Measurements from ENCODE around the gene CCDC182.
A peak's percentile ranks its signal among the peaks of the same experiment; 100 is the strongest.

Gene CCDC182

DNA sequence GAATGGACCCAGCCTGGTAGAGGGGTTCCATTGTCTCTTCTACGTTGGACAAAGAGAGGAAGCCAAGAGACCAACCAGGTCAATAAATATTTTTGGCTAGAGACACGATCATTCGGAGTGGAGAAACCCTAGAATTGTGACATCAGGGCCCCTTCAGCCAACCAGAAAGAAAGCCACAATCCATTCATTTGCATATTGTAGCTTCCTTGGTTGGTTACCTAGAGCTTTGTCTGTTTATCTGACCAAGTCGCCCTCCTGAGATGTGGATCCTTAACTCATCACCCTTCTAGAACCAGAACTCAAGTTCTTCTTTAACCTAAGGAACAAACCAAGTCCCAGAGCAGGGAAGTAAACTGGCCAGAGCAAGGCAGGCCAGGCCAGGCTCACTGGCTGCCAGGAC lies at the start of gene CCDC182:
Gene CCDC182, minus strand, starts transcription at position 58 of the 400 bp plus-strand sequence. Its CDS starts 27 bp downstream, at position 31.
- Histone ChIP-seq H3K36me3 (ENCODE audit: control insufficient read depth in 2 of 2, insufficient read depth in 1 of 2, low read length in 2 of 2) (no peaks in the 10 kb centered on the region), H3K9me3 (ENCODE audit: control insufficient read depth, insufficient read depth, low read depth, low read length) (no peaks in the 10 kb centered on the region), H3K27ac (ENCODE audit: extremely low read depth, low read depth, low read length) (no peak within 1 kb of the TSS), H3K4me1 (ENCODE audit: control insufficient read depth, insufficient read depth, low read length) (no peaks in the 10 kb centered on the region), H3K4me3 (ENCODE audit: low read depth, low read length) (no peak within 1 kb of the TSS)
- ChIA-PET POLR2A (no interaction called here), CTCF (interaction anchor here (1.0 to 3.3 kb wide), 6 partner anchors 8 to 616 kb away, joined by 3 to 26 read pairs (median 12); no protein-coding TSS in a partner anchor)
- TF ChIP-seq KLF10 (tag by site-specific recombination; IDR thresholded peaks at IDR 0.05) (no peak), KLF7 (tag by site-specific recombination; IDR thresholded peaks at IDR 0.05; ENCODE audit: borderline replicate concordance) (no peak), ZNF837 (tag by site-specific recombination; IDR thresholded peaks at IDR 0.05) (no peak)

DNA sequence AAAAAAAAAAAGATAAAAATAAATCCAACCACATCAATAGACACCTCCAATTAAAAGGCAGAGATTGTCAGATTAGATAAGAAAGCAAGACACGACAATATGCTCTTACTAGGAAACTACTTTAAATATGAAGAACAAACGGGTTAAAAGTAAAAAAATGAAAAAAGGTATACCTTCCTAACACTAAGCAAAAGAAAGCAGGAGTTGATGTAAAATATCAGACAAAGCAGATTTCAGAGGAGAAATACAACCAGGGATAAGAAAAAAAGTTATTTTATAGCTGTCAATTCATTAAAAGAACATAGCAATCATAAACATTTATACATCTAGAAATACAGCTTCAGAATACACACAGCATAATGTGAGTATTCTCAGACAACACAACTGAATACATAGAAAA lies 49.7 kb upstream of the CCDC182 start:
- ChIA-PET CTCF (interaction anchor here (0.6 to 2.6 kb wide), 3 partner anchors 11 to 594 kb away, joined by 3 to 18 read pairs (median 4); no protein-coding TSS in a partner anchor), POLR2A (no interaction called here)
- Histone ChIP-seq H3K4me1 (ENCODE audit: control insufficient read depth, insufficient read depth, low read length) (no peaks in the 10 kb centered on the region), H3K9me3 (ENCODE audit: control insufficient read depth, insufficient read depth, low read depth, low read length) (no peaks in the 10 kb centered on the region), H3K4me3 (ENCODE audit: low read depth, low read length) (no peak overlapping the region), H3K27ac (ENCODE audit: extremely low read depth, low read depth, low read length) (no peak overlapping the region), H3K36me3 (ENCODE audit: control insufficient read depth in 2 of 2, insufficient read depth in 1 of 2, low read length in 2 of 2) (no peaks in the 10 kb centered on the region)
- TF ChIP-seq ZNF132 (tag by site-specific recombination; IDR thresholded peaks at IDR 0.05; ENCODE audit: borderline replicate concordance) = no peak
- TF ChIP-seq ZNF211 (tag by site-specific recombination; IDR thresholded peaks at IDR 0.05; ENCODE audit: low read depth) = 0 out of 2 replicates have a peak, but pooled peaks have one; percentile 51

DNA sequence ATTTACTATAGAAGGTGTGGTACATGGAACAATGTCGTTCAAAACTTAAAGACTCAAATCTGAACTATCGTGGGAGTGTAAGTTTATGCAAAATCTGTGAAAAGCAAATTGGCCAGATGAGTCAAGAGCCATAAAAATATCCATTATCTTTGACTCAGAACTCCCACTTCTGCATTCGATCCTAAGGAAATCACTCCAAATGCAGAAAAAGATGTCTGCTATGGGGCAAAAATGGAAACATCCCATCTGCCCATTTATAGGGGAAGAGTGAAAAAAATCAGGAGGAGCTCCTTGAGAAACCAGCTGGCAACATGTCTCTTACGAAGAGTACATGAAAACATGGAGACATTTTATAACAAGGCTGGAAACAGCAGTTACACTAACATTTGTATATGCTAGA lies 43.6 kb upstream of the CCDC182 start:
- no peaks in the 10 kb centered on the region for H3K4me1 ChIP-seq (ENCODE audit: control insufficient read depth, insufficient read depth, low read length)
- no peak overlapping the region for H3K4me3 ChIP-seq (ENCODE audit: low read depth, low read length)
- no peaks in the 10 kb centered on the region for H3K36me3 ChIP-seq (ENCODE audit: control insufficient read depth in 2 of 2, insufficient read depth in 1 of 2, low read length in 2 of 2)
- no peaks in the 10 kb centered on the region for H3K9me3 ChIP-seq (ENCODE audit: control insufficient read depth, insufficient read depth, low read depth, low read length)
- ChIA-PET POLR2A (no interaction called here), CTCF (interaction anchor here (0.5 to 2.0 kb wide), 3 partner anchors 16 to 292 kb away, joined by 3 to 18 read pairs (median 5); no protein-coding TSS in a partner anchor)
- no peak overlapping the region for H3K27ac ChIP-seq (ENCODE audit: extremely low read depth, low read depth, low read length)
- no peak for TF ChIP-seq ZNF133 (tag by site-specific recombination; IDR thresholded peaks at IDR 0.05)
- TF ChIP-seq, protein P1, sequence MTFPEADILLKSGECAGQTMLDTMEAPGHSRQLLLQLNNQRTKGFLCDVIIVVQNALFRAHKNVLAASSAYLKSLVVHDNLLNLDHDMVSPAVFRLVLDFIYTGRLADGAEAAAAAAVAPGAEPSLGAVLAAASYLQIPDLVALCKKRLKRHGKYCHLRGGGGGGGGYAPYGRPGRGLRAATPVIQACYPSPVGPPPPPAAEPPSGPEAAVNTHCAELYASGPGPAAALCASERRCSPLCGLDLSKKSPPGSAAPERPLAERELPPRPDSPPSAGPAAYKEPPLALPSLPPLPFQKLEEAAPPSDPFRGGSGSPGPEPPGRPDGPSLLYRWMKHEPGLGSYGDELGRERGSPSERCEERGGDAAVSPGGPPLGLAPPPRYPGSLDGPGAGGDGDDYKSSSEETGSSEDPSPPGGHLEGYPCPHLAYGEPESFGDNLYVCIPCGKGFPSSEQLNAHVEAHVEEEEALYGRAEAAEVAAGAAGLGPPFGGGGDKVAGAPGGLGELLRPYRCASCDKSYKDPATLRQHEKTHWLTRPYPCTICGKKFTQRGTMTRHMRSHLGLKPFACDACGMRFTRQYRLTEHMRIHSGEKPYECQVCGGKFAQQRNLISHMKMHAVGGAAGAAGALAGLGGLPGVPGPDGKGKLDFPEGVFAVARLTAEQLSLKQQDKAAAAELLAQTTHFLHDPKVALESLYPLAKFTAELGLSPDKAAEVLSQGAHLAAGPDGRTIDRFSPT (tag by site-specific recombination; IDR thresholded peaks at IDR 0.05) = no peak
- TF ChIP-seq ZFP37 (tag by site-specific recombination; IDR thresholded peaks at IDR 0.05) = no peak
- peak; percentile 57; the same call in 1 of the 2 replicates for TF ChIP-seq GFI1B (tag by site-specific recombination; IDR thresholded peaks at IDR 0.05)
- no peak for TF ChIP-seq ZNF501 (tag by site-specific recombination; IDR thresholded peaks at IDR 0.05)
- TF ChIP-seq ZNF214 (tag by site-specific recombination; IDR thresholded peaks at IDR 0.05; ENCODE audit: borderline replicate concordance) = no peak
- TF ChIP-seq ZBTB20 (tag by site-specific recombination; IDR thresholded peaks at IDR 0.05) = no peak
- TF ChIP-seq, protein P2, sequence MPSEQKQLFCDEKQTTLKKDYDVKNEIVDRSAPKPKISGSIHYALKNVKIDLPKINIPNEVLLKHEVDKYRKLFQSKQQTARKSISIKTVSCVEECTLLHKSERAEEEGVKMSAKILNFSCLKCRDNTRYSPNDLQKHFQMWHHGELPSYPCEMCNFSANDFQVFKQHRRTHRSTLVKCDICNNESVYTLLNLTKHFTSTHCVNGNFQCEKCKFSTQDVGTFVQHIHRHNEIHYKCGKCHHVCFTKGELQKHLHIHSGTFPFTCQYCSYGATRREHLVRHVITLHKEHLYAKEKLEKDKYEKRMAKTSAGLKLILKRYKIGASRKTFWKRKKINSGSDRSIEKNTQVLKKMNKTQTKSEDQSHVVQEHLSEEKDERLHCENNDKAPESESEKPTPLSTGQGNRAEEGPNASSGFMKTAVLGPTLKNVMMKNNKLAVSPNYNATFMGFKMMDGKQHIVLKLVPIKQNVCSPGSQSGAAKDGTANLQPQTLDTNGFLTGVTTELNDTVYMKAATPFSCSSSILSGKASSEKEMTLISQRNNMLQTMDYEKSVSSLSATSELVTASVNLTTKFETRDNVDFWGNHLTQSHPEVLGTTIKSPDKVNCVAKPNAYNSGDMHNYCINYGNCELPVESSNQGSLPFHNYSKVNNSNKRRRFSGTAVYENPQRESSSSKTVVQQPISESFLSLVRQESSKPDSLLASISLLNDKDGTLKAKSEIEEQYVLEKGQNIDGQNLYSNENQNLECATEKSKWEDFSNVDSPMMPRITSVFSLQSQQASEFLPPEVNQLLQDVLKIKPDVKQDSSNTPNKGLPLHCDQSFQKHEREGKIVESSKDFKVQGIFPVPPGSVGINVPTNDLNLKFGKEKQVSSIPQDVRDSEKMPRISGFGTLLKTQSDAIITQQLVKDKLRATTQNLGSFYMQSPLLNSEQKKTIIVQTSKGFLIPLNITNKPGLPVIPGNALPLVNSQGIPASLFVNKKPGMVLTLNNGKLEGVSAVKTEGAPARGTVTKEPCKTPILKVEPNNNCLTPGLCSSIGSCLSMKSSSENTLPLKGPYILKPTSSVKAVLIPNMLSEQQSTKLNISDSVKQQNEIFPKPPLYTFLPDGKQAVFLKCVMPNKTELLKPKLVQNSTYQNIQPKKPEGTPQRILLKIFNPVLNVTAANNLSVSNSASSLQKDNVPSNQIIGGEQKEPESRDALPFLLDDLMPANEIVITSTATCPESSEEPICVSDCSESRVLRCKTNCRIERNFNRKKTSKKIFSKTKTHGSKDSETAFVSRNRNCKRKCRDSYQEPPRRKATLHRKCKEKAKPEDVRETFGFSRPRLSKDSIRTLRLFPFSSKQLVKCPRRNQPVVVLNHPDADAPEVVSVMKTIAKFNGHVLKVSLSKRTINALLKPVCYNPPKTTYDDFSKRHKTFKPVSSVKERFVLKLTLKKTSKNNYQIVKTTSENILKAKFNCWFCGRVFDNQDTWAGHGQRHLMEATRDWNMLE (tag by site-specific recombination; conservative IDR thresholded peaks at IDR 0.05; ENCODE audit: low read depth) = no peak
- TF ChIP-seq HOXC10 (CRISPR knock-in tag; IDR thresholded peaks at IDR 0.05) = no peak
- TF ChIP-seq ZFHX2 (tag by site-specific recombination; conservative IDR thresholded peaks at IDR 0.05) = peak; percentile 41; the same call in 1 of the 2 replicates
- no peak for TF ChIP-seq ZNF140 (tag by site-specific recombination; IDR thresholded peaks at IDR 0.05)
- no peak for TF ChIP-seq ZNF791 (tag by site-specific recombination; IDR thresholded peaks at IDR 0.05)
- TF ChIP-seq ZNF623 (tag by site-specific recombination; IDR thresholded peaks at IDR 0.05) = no peak
- TF ChIP-seq, protein P3, sequence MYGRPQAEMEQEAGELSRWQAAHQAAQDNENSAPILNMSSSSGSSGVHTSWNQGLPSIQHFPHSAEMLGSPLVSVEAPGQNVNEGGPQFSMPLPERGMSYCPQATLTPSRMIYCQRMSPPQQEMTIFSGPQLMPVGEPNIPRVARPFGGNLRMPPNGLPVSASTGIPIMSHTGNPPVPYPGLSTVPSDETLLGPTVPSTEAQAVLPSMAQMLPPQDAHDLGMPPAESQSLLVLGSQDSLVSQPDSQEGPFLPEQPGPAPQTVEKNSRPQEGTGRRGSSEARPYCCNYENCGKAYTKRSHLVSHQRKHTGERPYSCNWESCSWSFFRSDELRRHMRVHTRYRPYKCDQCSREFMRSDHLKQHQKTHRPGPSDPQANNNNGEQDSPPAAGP (tag by site-specific recombination; IDR thresholded peaks at IDR 0.05) = no peak
- no peak for TF ChIP-seq ZNF423 (tag by site-specific recombination; IDR thresholded peaks at IDR 0.05)
- TF ChIP-seq, protein P4, sequence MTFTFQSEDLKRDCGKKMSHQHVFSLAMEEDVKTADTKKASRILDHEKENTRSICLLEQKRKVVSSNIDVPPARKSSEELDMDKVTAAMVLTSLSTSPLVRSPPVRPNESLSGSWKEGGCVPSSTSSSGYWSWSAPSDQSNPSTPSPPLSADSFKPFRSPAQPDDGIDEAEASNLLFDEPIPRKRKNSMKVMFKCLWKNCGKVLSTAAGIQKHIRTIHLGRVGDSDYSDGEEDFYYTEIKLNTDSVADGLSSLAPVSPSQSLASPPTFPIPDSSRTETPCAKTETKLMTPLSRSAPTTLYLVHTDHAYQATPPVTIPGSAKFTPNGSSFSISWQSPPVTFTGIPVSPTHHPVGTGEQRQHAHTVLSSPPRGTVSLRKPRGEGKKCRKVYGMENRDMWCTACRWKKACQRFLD (tag by site-specific recombination; IDR thresholded peaks at IDR 0.05) = no peak
